D721Med (cell line): ENCODE data around the gene NPW.
A peak's percentile ranks its signal among the peaks of the same experiment; 100 is the strongest.

Experiments used
- DNase-seq: peaks from one replicate; pipeline ENCODE4 v3.0.0; 2011; ENCODE audit warnings: low spot score; ENCODE audit not compliant: insufficient read length
- FAIRE-seq: peaks from 2 replicates; lab custom pipeline; 2011; peaks lifted over from hg19 to GRCh38; lab: Jason Lieb, UNC
- CTCF ChIP-seq: IDR thresholded peaks from 2 replicates; pipeline ENCODE4 v1.5.1; 2012; ENCODE audit warnings: mild to moderate bottlenecking, control low read depth; ENCODE audit not compliant: insufficient read depth; ENCODE audit errors: missing control alignments

NPW gene

GRCh38 chr16:1985466-1986150, 34.0 kb upstream of the NPW start:
- no peak for TF ChIP-seq CTCF
- no peak for FAIRE-seq

GRCh38 chr16:1987198-1987597, 32.4 kb upstream of the NPW start:
- TF ChIP-seq CTCF = no peak
- DNase-seq = no peak
- FAIRE-seq = no peak

More at GRCh38 chr16:1985466-1986150, 34.0 kb upstream of the NPW start:
- no peak for DNase-seq

- FAIRE-seq = no peak
- DNase-seq = peak; percentile 61
Observed at GRCh38 chr16:1989209-1990100, 30.1 kb upstream of the NPW start, which contains the start of gene SYNGR3. SYNGR3 (plus strand) TSS chr16:1989970; CDS start chr16:1990103, 133 bp downstream.

GRCh38 chr16:1990101-1990350, 29.6 kb upstream of the NPW start:
- no peak for FAIRE-seq
- TF ChIP-seq CTCF = no peak
- no peak for DNase-seq

More at GRCh38 chr16:1989209-1990100, 30.1 kb upstream of the NPW start, which contains the start of gene SYNGR3:
- no peak for TF ChIP-seq CTCF

GRCh38 chr16:1990351-1991134, 29.0 kb upstream of the NPW start:
- TF ChIP-seq CTCF = no peak
- FAIRE-seq (no peak), DNase-seq (peak; percentile 68)

GRCh38 chr16:1991135-1991551, 28.4 kb upstream of the NPW start:
- DNase-seq (no peak), FAIRE-seq (no peak)
- TF ChIP-seq CTCF = no peak
